K562 (cell line): ENCODE data around the gene SYNJ2. TPM values are rescaled to one million over a fixed set of nuclear protein-coding genes. Genes with fewer than 3 reads are reported as not detected.

Experiments
- GABPA ChIP-seq: fragments of 200-800 bp; sonication (Bioruptor generic); conservative IDR thresholded peaks from 2 replicates; pipeline ENCODE4 v1.6.1; 2016; ENCODE audit warnings: low read depth, missing genetic modification characterization, missing compliant biosample characterization
- HMGN3 ChIP-seq: IDR thresholded peaks from 2 replicates; pipeline ENCODE4 v1.6.1; 2011; ENCODE audit warnings: borderline replicate concordance, low read depth, mild to moderate bottlenecking, mixed read lengths, low read length; ENCODE audit not compliant: insufficient read length; ENCODE audit errors: extremely low read depth
- NUFIP1 ChIP-seq: fragments of 450-650 bp; IDR thresholded peaks from 2 replicates; pipeline ENCODE4 v1.6.1; 2018; ENCODE audit not compliant: partially characterized antibody
- SNIP1 ChIP-seq: fragments of 450-650 bp; IDR thresholded peaks from 2 replicates; pipeline ENCODE4 v1.7.1; 2017; ENCODE audit warnings: low read depth, mild to moderate bottlenecking
- SP1 ChIP-seq: sonication (generic); formaldehyde crosslinking; IDR thresholded peaks from 2 replicates; pipeline ENCODE4 v1.8.1; 2022; ENCODE audit warnings: mild to moderate bottlenecking, missing genetic modification reagents
- TRIM25 ChIP-seq: fragments of 450-650 bp; IDR thresholded peaks from 2 replicates; pipeline ENCODE4 v1.7.0; 2016; ENCODE audit warnings: borderline replicate concordance
- ZC3H4 ChIP-seq: sonication (generic); formaldehyde crosslinking; IDR thresholded peaks from 2 replicates; pipeline ENCODE4 v1.9.0; 2021; ENCODE audit warnings: missing genetic modification reagents, borderline replicate concordance
- ZNF140 ChIP-seq: fragments of 250-450 bp; sonication (Bioruptor Pico); IDR thresholded peaks from 2 replicates; pipeline ENCODE4 v1.8.0; 2021; ENCODE audit warnings: moderate library complexity, mild to moderate bottlenecking, inconsistent platforms
- ZNF174 ChIP-seq: fragments of 250-450 bp; sonication (Bioruptor Pico); IDR thresholded peaks from 2 replicates; pipeline ENCODE4 v1.4.0; 2020; ENCODE audit warnings: mild to moderate bottlenecking
- ZNF324 ChIP-seq: fragments of 250-450 bp; sonication (Bioruptor Pico); IDR thresholded peaks from 2 replicates; pipeline ENCODE4 v1.4.0; 2020; ENCODE audit warnings: mild to moderate bottlenecking
- ZSCAN32 ChIP-seq: fragments of 450-650 bp; formaldehyde crosslinking; IDR thresholded peaks from 2 replicates; pipeline ENCODE4 v1.4.0; 2020; ENCODE audit warnings: mild to moderate bottlenecking, moderate library complexity
- ZZZ3 ChIP-seq: fragments of 450-650 bp; IDR thresholded peaks from 2 replicates; pipeline ENCODE4 v1.6.1; 2016; ENCODE audit warnings: antibody characterized with exemption, mild to moderate bottlenecking, moderate library complexity
- polyA plus RNA-seq, 8 experiments: library from polyadenylated mRNA; depleted of rRNA in 4 of 8; stranded (reverse) in 5 of 8; unstranded in 3 of 8; fragments of >200 nt; fragmentation: Nextera tagmentation in 2 of 8; fragmentation: Illumina TruSeq in 1 of 8; extraction: Ambion mirVana in 2 of 8; extraction: Trizol in 1 of 8; gene quantifications; 2 replicates each; pipeline versions ENCODE4 v1.2.1 to v1.2.3, GENCODE V29; 2011 to 2014; ENCODE audit warnings: inconsistent platforms in 1 of 8, missing spikeins in 1 of 8
- total RNA-seq, 7 experiments: library from RNA; depleted of rRNA in 6 of 7; stranded (reverse); fragments of >200 nt in 6 of 7; fragmentation: Illumina TruSeq in 2 of 7; extraction: Trizol in 2 of 7; gene quantifications; 2 replicates each; pipeline versions ENCODE4 v1.2.1 to v1.2.3, GENCODE V29; 2011 to 2021; ENCODE audit warnings: low replicate concordance in 1 of 7

SYNJ2 gene
- total and polyA plus RNA-seq, 9 of the 15 experiments (the other 6 are each of a cell fraction or from before 2014, with no cell fraction given) = 3.0 to 27.7 (median 17.8) TPM

- TF ChIP-seq ZNF174 (CRISPR knock-in tag) (no peak), SP1 (peak; percentile 29; the same call in 1 of the 2 replicates), ZNF324 (no peak), TRIM25 (no peak), SNIP1 (no peak), ZNF140 (no peak), ZC3H4 (CRISPR knock-in tag) (no peak), ZSCAN32 (no peak), ZZZ3 (no peak), NUFIP1 (no peak), HMGN3 (no peak), GABPA (tag) (no peak)
Measured at GRCh38 chr6:157982563-157983405, 1.1 kb downstream of the SYNJ2 start (continued).
